GM12892 (cell line): ENCODE results near the gene FRMD3.
"Not testable (repeated sequence)": the region's sequence is repeated elsewhere in the genome, so short reads cannot be mapped to it uniquely, and the experiment has no call there.

Source experiments
- DNase-seq: peaks from one replicate; pipeline ENCODE4 v3.0.0; 2011; ENCODE audit not compliant: insufficient read length
- FAIRE-seq: peaks from 2 replicates; lab custom pipeline; 2011; peaks lifted over from hg19 to GRCh38; lab: Jason Lieb, UNC
- POLR2A ChIP-seq: IDR thresholded peaks from 2 replicates; pipeline ENCODE4 v1.6.1; 2011; ENCODE audit warnings: low read depth, low read length, control low read depth
- POLR2AphosphoS5 ChIP-seq: IDR thresholded peaks from 2 replicates; pipeline ENCODE4 v1.6.1; 2011; ENCODE audit warnings: low read depth, low read length, control low read depth
- TAF1 ChIP-seq: IDR thresholded peaks from 2 replicates; pipeline ENCODE4 v1.6.1; 2011; ENCODE audit warnings: low read depth, mild to moderate bottlenecking, control low read depth, low read length, borderline replicate concordance

Gene FRMD3

DNA sequence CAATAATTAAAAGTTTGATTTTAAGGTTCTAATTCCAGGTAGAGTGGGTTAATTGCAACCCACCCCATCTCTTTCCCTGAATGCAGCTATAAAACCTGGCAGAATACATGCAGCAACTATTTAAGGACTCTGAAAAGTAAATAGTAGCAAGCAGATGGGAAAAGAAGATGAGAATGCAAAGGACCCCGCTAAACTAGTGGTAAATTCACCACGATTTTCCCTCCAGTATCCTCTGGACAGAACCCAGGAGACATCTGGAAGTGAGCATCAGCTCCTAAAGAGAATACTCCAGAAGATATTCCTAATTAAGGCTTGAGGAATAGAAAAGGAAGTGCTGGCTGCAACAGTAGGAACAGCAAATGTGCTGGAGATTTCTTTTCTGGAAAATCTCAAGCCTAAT is 170.9 kb downstream of the FRMD3 start:
- DNase-seq = no peak
- no peak for TF ChIP-seq TAF1
- no peak for TF ChIP-seq POLR2A
- TF ChIP-seq POLR2AphosphoS5 = no peak
- FAIRE-seq = no peak

DNA sequence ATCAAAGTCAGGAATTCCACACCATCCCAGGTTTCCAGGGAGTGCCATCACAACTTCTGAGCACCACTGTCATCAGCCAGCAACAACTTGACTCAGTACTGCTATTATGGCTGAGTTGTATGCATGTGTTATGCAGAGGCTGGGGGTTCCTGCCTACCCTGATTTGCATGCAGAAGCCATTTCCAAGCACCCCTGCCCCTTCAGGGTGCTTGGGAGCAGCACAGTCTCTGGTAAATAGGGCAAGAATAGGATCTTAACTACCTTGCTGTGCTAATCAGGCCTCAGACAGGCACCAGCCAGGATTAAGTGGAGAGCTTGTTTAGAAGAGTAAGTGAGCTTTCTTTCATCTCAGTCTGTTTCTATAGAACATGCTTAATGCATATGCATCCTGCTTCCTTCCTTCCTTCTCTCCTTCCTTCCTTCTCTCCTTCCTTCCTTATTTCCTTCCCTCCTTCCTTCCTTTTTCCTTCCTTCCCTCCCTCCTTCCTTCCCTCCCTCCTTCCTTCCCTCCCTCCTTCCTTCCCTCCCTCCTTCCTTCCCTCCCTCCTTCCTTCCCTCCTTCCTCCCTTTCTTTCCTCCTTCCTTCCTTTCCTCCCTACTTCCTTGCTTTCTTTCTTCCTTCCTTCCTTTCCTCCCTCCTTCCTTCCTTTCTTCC is 175.7 kb downstream of the FRMD3 start:
- FAIRE-seq (no peak), DNase-seq (no peak)
- no peak for TF ChIP-seq POLR2AphosphoS5
- TF ChIP-seq TAF1 = no peak

DNA sequence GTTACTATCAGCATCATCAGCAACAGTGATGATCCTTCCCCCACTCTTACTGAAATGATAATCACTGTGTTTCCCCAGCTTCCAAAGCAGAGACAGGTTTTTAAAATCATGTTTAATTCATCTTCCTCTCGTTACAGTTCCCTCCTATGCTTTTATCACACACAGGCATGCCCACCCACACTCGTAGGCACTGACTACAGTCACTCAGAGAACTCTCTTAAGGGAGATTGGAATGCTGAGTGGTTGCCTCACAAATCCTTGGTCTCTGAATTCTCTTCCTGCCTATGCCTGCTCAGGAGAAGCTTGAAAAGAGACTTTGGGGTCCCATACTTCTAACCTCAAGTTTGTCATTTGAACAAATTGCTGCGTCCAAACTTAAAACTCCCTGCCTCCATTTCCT is 179.2 kb downstream of the FRMD3 start:
- TF ChIP-seq POLR2AphosphoS5 = no peak
- FAIRE-seq (no peak), DNase-seq (no peak)

DNA sequence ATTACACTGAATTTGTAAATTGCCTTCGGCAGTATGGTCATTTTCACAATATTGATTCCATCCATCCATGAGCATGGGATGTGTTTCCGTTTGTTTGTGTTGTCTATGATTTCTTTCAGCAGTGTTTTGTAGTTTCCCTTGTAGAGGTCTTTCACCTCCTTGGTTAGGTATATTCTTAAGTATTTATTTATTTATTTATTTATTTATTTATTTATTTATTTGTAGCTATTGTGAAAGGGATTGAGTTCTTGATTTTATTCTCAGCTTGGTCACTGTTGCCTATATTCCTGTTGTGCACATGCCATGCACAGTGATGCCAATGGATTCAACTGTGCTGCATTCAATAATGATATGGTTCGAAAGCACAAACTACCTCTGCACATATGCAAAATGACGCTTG is 179.7 kb downstream of the FRMD3 start:
- not testable (repeated sequence) for DNase-seq, FAIRE-seq

DNA sequence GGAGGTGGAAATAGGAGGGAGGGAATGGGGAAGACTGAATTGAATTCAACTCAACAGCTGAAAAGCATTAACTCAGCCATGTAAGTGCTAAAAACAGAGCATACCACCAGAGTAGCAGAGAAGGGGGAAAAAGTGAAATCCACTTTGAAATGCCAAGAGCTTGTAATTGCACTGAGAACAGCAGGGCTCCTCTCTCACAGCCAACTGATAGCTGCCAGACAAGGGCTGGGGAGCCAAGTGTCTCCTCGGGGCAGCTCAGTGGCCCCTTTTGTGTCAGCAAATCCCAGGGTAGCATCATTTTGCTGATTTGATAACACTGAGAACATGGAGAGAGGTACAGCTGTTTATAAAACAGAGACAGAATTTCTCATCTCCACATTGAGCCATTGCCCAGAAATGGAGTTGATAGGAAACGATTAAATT is 182.5 kb downstream of the FRMD3 start:
- no peak for FAIRE-seq
- TF ChIP-seq TAF1 (no peak), POLR2AphosphoS5 (no peak), POLR2A (no peak)
- no peak for DNase-seq

DNA sequence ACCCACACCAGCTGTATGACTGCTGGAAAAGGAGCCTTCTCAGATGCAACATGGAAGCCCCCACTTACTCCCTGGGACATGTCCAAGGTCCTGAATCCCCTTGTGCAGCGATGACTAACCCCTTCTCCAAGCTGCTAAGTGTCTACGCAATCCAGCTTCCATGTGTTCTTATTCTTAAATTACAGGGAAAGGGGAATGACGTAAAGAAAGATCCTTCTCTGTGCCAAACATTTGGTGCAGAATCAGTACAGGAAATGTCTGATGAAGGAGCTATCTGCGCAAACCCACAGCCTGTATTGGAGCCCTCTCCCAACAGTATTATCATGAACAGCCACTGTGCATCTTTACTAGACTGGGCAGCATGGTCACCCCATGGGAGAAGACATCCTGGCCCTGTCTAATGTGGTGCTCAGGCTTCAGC is 183.2 kb downstream of the FRMD3 start:
- FAIRE-seq (no peak), DNase-seq (no peak)
- TF ChIP-seq POLR2AphosphoS5 (no peak), POLR2A (no peak), TAF1 (no peak)

DNA sequence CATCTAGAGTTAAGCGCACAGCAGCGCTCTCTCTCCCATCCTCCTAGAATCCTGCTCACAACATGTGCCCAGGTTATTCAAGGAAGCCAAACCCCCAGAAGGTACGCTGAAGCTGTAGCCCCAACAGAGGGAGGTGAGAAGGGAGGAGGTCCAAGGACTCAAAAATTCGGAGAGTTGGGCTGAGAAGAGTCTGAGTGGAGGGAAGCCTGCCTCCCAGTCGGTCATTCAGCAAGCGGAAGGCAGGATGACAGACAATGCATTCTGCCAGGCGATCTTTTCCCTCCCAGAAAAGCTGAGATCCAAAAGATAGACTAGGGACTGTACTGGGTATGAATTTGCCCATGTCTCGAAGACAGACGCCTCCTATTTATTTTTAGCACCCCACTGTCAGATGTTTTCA is 189.2 kb downstream of the FRMD3 start:
- DNase-seq (no peak), FAIRE-seq (no peak)
- TF ChIP-seq TAF1 (no peak), POLR2A (no peak), POLR2AphosphoS5 (no peak)

DNA sequence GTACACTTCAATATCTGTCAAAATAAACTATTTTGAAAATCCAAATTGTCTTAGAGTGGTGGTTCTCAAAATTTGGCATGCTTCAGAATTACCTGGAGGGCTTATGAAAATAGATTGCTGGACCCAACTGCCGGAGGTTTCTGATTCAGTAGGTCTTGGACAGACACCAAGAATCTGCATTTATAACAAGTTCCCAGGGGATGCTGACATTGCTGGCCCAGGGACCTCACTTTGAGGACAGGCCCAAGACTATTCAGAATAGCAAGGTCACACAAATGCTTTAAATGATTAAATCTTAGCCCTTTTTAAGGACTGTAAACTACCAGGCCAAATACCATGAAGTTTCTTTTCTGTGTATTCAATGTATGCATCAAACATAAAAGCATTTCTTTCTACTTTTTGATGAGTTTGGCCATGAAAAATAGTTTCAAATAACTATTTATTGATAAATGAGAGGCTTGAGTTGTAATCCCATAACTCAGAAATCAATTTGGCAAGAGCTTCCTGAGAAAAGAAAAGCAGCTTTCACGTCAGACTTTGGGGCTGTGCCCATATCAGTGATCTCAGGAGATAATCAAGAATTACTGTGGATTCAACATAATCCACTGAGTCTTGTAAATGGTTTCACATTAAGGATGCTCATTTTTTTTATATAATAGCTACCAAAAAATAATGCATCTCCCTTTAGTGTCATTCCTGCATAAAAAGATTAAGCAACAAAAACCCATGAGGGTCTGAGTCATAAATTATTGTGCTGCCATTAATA is 191.4 kb downstream of the FRMD3 start:
- no peak for FAIRE-seq
- no peak for DNase-seq
- no peak for TF ChIP-seq TAF1
- no peak for TF ChIP-seq POLR2AphosphoS5
- no peak for TF ChIP-seq POLR2A

DNA sequence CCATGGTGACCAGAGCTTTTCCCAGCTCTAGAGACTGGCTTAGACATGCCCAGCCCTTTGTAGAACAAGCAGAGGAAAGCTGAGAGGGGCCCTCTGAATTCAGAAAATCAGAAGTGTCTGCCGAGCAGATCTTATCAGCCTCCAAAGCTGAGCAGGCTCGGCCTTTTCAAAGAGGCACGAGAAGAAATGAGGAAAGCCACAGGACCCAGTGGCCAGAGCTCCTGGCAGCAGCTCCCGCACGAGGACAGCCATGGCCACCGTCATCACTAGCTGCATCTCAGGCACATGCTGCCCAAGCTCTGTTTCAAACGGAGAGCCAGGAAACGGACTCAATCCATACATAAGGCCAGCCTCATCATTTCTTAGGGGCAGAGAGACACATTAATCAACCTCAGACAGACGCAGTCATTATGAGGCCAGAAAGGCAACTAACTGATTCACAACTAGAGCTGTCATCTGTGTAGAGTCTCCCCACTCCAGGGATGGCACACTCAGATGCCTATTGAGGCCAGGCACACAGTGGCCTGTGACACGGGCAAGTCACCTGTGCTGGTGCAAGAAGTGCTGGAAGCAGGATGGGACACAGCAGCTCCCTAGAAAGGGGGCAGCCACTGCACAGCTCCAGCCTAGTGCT is 194.7 kb downstream of the FRMD3 start:
- FAIRE-seq = no peak
- TF ChIP-seq POLR2AphosphoS5 = no peak
- TF ChIP-seq TAF1 = no peak
- TF ChIP-seq POLR2A = no peak
- no peak for DNase-seq

DNA sequence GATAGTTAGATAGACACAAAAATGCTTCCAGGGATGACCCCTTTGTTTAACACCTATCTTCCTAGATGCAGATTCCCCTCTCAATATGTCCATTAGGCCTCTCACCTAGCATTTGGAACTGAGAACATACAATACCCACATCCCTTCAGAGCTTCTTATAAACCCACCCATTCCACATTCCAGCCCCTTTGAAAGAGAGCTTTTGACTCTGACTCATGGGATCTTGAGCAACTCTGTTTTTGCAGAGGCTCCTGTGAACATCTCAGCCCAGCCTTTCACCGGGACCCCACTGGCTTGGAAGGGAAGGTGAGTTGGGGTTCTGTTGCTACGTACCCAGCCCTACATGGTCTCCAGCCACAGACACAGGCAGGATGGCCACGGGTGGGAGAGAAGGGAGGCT is 195.5 kb downstream of the FRMD3 start:
- no peak for DNase-seq
- no peak for FAIRE-seq

DNA sequence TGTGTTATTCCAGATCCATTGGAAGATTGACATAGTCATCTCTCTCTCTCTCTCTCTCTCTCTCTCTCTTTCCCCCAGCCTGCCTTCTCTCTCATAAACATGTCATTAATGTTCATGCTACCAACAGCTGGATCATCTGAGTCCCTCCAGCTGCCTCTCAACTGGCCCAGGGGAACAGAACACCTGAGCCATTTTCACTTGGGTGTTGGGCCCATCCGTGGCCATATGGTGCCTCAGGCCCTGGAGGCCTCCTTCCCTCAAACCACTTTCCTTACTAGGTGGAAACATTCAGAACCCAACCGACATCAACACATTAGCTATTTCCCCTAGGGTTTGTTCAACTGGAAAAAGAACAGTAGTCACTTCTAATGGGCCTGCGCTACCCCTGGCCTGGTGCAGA is 196.2 kb downstream of the FRMD3 start:
- no peak for DNase-seq
- TF ChIP-seq POLR2A = no peak
- TF ChIP-seq TAF1 = no peak
- no peak for TF ChIP-seq POLR2AphosphoS5
- no peak for FAIRE-seq

More for the DNA sequence above, 195.5 kb downstream of the FRMD3 start:
- TF ChIP-seq POLR2AphosphoS5 (no peak), POLR2A (no peak), TAF1 (no peak)

DNA sequence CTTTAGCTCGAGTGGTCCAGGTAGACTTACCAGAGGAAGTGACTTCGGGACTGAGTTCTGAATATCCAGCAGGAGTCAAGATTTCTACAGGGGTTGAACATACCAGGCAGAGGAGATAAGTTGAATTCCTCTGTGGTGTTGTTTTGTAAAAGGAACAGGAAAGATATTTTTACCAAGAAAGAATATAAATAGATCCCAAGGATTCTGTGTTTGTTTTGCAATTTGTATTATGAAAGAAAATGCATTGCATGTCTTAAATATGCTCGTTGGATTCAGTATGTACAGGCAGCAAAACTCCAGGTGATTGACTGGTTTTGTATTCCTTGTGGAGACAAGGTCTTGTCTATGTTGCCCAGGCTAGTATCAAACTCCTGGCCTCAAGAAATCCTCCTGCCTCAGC is 197.8 kb downstream of the FRMD3 start:
- FAIRE-seq = no peak
- no peak for TF ChIP-seq POLR2A
- no peak for TF ChIP-seq TAF1
- TF ChIP-seq POLR2AphosphoS5 = no peak
- no peak for DNase-seq
